Heart right ventricle (tissue), 16 donors: Measurements from ENCODE around the gene FBXL4. TPM values are rescaled to one million over a fixed set of nuclear protein-coding genes. Genes with fewer than 3 reads are reported as not detected.

Experiments used
- ATAC-seq, 8 donors: fragments of 200-7000 bp; cut with Tn5 transposase; one replicate each; pipeline ENCODE4 v1.9.1; 2020; ENCODE audit warnings: mild to moderate bottlenecking in 8 of 8, moderate library complexity in 8 of 8, moderate number of reproducible peaks in 1 of 8
- DNase-seq, 2 donors: peaks; one replicate each; pipeline ENCODE4 v3.0.0-alpha.2; 2020
- H3K27ac ChIP-seq, 10 donors: fragments of 200-600 bp; sonication (generic) in 2 of 10; one replicate each; pipeline versions ENCODE4 v1.5.0 to v1.8.0; 2020 to 2022; ENCODE audit warnings: mild to moderate bottlenecking in 3 of 10
- H3K27me3 ChIP-seq, 7 donors: fragments of 200-600 bp; one replicate each; pipeline ENCODE4 v1.8.0; 2021 to 2022; ENCODE audit warnings: mild to moderate bottlenecking in 2 of 7
- H3K36me3 ChIP-seq, 9 donors: fragments of 200-600 bp; sonication (generic) in 1 of 9; one replicate each; pipeline versions ENCODE4 v1.5.0 to v1.8.0; 2020 to 2022; ENCODE audit warnings: mild to moderate bottlenecking in 2 of 9
- H3K4me1 ChIP-seq, 9 donors: fragments of 200-600 bp; sonication (generic) in 1 of 9; one replicate each; pipeline versions ENCODE4 v1.5.0 to v1.8.0; 2020 to 2022; ENCODE audit warnings: mild to moderate bottlenecking in 4 of 9
- H3K4me3 ChIP-seq, 10 donors: fragments of 200-600 bp; sonication (generic) in 2 of 10; one replicate each; pipeline versions ENCODE4 v1.5.0 to v1.8.0; 2020 to 2022; ENCODE audit warnings: mild to moderate bottlenecking in 7 of 10, moderate library complexity in 2 of 10
- H3K9me3 ChIP-seq, 11 donors: fragments of 200-600 bp in 10 of 11; sonication (generic) in 2 of 11; one replicate each; pipeline versions ENCODE4 v1.5.0 to v1.8.0; 2013 to 2022; ENCODE audit warnings: mild to moderate bottlenecking in 2 of 11, control low read depth in 1 of 11, moderate library complexity in 1 of 11
- CTCF ChIP-seq, 9 donors: fragments of 200-600 bp; sonication (generic) in 2 of 9; IDR thresholded peaks; one replicate each; pipeline versions ENCODE4 v1.5.0 to v1.8.0; 2021 to 2022; ENCODE audit warnings: antibody characterized with exemption in 9 of 9, mild to moderate bottlenecking in 5 of 9, moderate library complexity in 1 of 9
- WGBS, 2 donors: extraction: QIAGEN DNeasy Blood & Tissue Kit; methylation state at CpG; one replicate each; pipeline ENCODE4 v1.1.7; 2013; ENCODE audit warnings: inconsistent platforms in 1 of 2; 5-methylcytosine and 5-hydroxymethylcytosine counted together
- intact Hi-C, 10 donors: fragments of 100-400 bp; cut with DNase I; formaldehyde crosslinking; loops; one replicate each; pipeline versions ENCODE4 v1.11.1 to v1.14.2; 2022
- polyA plus RNA-seq, 2 donors: library from polyadenylated mRNA; stranded (reverse); fragments of 200-250 nt; gene quantifications; one replicate each; pipeline ENCODE4 v1.2.3, GENCODE V29; 2013
- total RNA-seq, 10 donors: library from RNA; stranded (reverse); fragmentation: NEBNext Ultra II Directional in 3 of 10; extraction: Animal tissue kit (Norgen Biotek cat#: 25700) in 3 of 10; gene quantifications; one replicate each; pipeline versions ENCODE4 v1.2.1 to v1.2.4, GENCODE V29; 2021 to 2023
- donor health status: Arrhythmogenic right ventricular cardiomyopathy.
- donor health status: ischemic (EF 13 %, LVEDD 7.1; RV severe dilation, severe dysfunction).
- donor health status: healthy with polysubstance abuse.
- donor health status: DM: no; HTN: yes; CAD: no.
- donor health status: DM: no; HTN: no; CAD: no.
- donor health status: ischemic (EF 25% LVEDD 6.9; RV normal size, moderate dysfunction).
- donor health status: ischemic (EF 25% LVEDD 5.7; RV mildly dilated, moderate dysfunction).
- donor health status: healthy.
- donor health status: DM: yes; HTN: yes; CAD: no.
- donor health status: Ischemic cardiomyopathy.
- donor health status: ischemic (EF 35%, LVEDD 5.7; RV mildly dilated, moderate dysfunction).
- donor health status: nonischemic (EF 11% LVEDD 7.7; RV severe dilation, severe dysfunction).
- donor health status: DM: yes; HTN: yes; CAD: no.
- donor health status: PGD.
- donor health status: ischemic (EF 29% LVEDD 5.4; RV normal size, mild dysfunction).
- donor health status: nonischemic (EF 23%, LVEDD 6.1; RV moderate dilation, normal function).

FBXL4 gene
- total and polyA plus RNA-seq, 12 donors, result 2.6 to 20.8 (median 17.0) TPM

DNA sequence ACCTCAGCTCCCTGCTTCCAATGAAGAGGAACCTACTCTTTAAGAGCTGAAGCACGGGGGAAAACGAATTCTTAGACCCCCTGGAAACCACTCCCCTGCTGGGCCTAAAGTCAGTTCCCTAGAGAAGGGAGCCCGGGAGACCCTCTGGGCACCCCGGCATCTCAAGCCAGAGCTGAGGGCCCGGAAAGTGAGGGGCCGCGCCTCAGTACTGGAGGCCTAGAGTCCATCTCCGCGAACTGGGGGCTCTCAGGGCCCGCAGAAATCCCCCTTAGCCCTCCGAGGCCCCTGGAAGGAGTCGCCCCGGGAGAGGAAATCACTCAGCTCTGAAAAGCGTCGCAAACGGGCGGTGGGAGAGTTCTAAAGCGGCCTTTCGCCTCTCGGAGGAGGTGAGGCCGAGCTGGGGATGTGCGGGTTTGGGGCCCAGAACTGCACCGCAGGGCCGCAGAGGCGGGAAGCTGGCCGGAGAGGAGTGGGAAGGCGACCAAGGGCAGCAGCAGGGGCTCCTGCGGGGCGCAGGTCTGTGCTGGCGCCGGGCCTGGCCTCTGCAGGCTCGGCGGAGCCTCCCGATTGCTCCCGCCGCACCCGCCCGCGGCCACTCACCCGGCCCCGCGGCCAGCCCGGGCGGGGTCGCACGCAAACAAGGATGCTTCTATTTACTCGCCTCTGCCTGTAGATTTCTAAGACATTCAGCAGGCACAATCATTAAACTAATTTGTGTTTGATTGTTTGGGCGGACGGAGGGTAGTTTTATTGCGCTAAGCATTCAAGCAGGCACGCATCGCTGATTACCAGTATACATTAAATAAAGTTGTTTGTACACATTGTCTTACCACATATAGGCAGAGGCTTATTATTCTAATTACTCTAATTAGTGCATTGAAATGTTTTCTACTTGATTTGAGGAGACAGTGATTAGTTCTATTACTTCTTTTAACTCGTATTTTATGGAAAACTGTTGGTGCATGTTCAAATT lies 104.2 kb downstream of the FBXL4 start:
- H3K27me3 ChIP-seq, result peaks cover 35 to 100% (median 100%) of the 10 kb centered on the region in 7 donors
- H3K27ac ChIP-seq, result no peak overlapping the region
- WGBS, 2 donors, result 8% methylated on average over 53 of the region's 53 CpGs
- no peak overlapping the region for H3K4me3 ChIP-seq
- ATAC-seq (no peak), DNase-seq (no peak)
- H3K4me1 ChIP-seq, result peaks cover 4 to 41% (median 34%) of the 10 kb centered on the region in 9 donors
- no peak for TF ChIP-seq CTCF (IDR thresholded peaks at IDR 0.05)
- intact Hi-C loops, result loop anchor here in 6 of 10 donors (5.0 to 10.0 kb wide), 4 partner anchors 281 to 1659 kb away; no protein-coding TSS in a partner anchor
- H3K9me3 ChIP-seq, result no peaks in the 10 kb centered on the region
- no peaks in the 10 kb centered on the region for H3K36me3 ChIP-seq

DNA sequence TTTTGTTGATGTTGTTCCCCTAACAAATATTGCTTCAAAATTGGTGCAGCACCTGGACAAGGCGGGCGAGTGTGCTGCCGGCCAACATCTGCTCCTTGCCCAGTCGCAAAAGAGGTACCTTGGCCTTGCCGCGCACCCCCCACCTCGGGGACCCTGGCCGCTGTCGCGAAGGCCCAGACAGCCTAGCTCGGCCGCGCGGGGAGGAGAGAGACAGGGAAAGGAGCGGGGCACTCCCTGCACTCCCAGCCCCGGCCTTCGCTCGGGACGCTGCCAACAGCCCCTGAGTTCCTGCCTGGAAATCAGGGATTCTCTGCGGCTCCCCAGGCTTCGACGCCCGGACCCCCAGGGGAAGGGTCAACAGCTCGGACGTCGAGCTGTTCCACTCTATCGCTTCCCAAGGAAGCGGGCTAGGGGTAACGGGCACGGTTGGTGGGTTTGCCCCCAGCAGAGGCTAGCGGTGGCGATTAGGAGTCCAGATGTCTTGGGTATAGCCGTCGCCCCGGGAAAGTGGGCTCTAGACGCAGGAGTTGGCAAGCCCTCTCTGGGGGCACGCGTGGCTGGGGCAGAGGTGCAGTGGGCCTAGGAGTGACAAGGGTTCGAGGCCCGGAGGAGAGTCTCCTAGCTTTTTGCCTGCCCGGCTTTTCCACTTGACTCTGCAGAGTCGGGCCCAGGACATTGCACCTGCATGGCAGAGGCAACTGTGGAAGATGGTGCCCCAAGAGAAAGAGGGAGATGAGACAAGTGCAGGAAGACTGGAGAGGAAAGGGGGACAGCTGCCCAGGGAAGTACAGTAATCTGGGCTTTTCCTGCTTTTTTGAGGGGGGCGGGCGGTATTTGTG lies 105.2 kb downstream of the FBXL4 start:
- Histone ChIP-seq H3K27me3 (peaks cover 41 to 100% (median 100%) of the 10 kb centered on the region in 7 donors), H3K27ac (no peak overlapping the region), H3K4me1 (peaks cover 4 to 31% (median 25%) of the 10 kb centered on the region in 9 donors), H3K36me3 (no peaks in the 10 kb centered on the region), H3K9me3 (no peaks in the 10 kb centered on the region), H3K4me3 (no peak overlapping the region)
- DNase-seq (no peak), ATAC-seq (no peak)
- intact Hi-C loops, result loop anchor here in 6 of 10 donors (5.0 to 10.0 kb wide), 4 partner anchors 282 to 1658 kb away; no protein-coding TSS in a partner anchor
- 5 to 9% methylated on average over 44 of the region's 44 CpGs for WGBS, 2 donors
- TF ChIP-seq CTCF (IDR thresholded peaks at IDR 0.05), result no peak

- H3K4me1 ChIP-seq, result peaks cover 4 to 29% (median 23%) of the 10 kb centered on the region in 9 donors
- intact Hi-C loops, result loop anchor here in 6 of 10 donors (5.0 to 10.0 kb wide), 4 partner anchors 283 to 1657 kb away; no protein-coding TSS in a partner anchor
- ATAC-seq (no peak), DNase-seq (no peak)
- no peak for TF ChIP-seq CTCF (IDR thresholded peaks at IDR 0.05)
- no peaks in the 10 kb centered on the region for H3K36me3 ChIP-seq
- 21 to 33% methylated on average over 9 of the region's 9 CpGs for WGBS, 2 donors
- H3K27ac ChIP-seq, result no peak overlapping the region
- H3K4me3 ChIP-seq, result no peak overlapping the region
- H3K9me3 ChIP-seq, result no peaks in the 10 kb centered on the region
- peaks cover 49 to 100% (median 100%) of the 10 kb centered on the region in 7 donors for H3K27me3 ChIP-seq
Observed at GRCh38 chr6:98841621-98842341, 106.0 kb downstream of the FBXL4 start.
